Peyer's patch (tissue), 4 donors: ENCODE measurements around the gene TINAGL1. TPM values are rescaled to one million over a fixed set of nuclear protein-coding genes. Genes with fewer than 3 reads are reported as not detected.

ENCODE experiments used
- DNase-seq, 3 donors: peaks; one replicate each; pipeline ENCODE4 v3.0.0-alpha.2; 2017 to 2019
- H3K27ac ChIP-seq, 4 donors: fragments of 200-600 bp; sonication (generic); one replicate each; pipeline ENCODE4 v1.5.1; 2016 to 2019
- H3K27me3 ChIP-seq, 2 donors: fragments of 200-600 bp; sonication (generic); one replicate each; pipeline ENCODE4 v1.5.1; 2019
- H3K36me3 ChIP-seq, 3 donors: fragments of 200-600 bp; sonication (generic); one replicate each; pipeline ENCODE4 v1.5.1; 2016 to 2019
- H3K4me1 ChIP-seq, 4 donors: fragments of 200-600 bp; sonication (generic); one replicate each; pipeline ENCODE4 v1.5.1; 2016 to 2019
- H3K4me3 ChIP-seq, 4 donors: fragments of 200-600 bp; sonication (generic); 1 replicate in 3 of 4; 2 replicates in 1 of 4; pipeline ENCODE4 v1.5.1; 2016 to 2019; ENCODE audit warnings: mild to moderate bottlenecking in 1 of 4
- H3K9me3 ChIP-seq, 4 donors: fragments of 200-600 bp; sonication (generic); one replicate each; pipeline ENCODE4 v1.5.1; 2016 to 2019; ENCODE audit warnings: mild to moderate bottlenecking in 1 of 4
- POLR2A ChIP-seq, 2 donors: fragments of 450-650 bp; IDR thresholded peaks; one replicate each; pipeline ENCODE4 v1.5.1; 2017; ENCODE audit warnings: antibody characterized with exemption in 2 of 2, mild to moderate bottlenecking in 2 of 2, moderate library complexity in 2 of 2
- total RNA-seq, 4 donors: library from RNA; depleted of rRNA; stranded (reverse); fragments of >200 nt; gene quantifications; one replicate each; pipeline ENCODE4 v1.1.0, GENCODE V29; 2016
- TF ChIP-seq, protein P1 (sequence below), 6 experiments: fragments of 450-650 bp in 4 of 6; fragments of 200-600 bp in 2 of 6; sonication (generic) in 1 of 6; IDR thresholded peaks; one replicate each; pipeline ENCODE4 v1.5.1; 2017 to 2019; ENCODE audit warnings: antibody characterized with exemption in 6 of 6, mild to moderate bottlenecking in 3 of 6, moderate library complexity in 1 of 6

The TINAGL1 gene
- total RNA-seq, 4 donors from 2014 or later = 112 to 215 (median 192) TPM

DNA sequence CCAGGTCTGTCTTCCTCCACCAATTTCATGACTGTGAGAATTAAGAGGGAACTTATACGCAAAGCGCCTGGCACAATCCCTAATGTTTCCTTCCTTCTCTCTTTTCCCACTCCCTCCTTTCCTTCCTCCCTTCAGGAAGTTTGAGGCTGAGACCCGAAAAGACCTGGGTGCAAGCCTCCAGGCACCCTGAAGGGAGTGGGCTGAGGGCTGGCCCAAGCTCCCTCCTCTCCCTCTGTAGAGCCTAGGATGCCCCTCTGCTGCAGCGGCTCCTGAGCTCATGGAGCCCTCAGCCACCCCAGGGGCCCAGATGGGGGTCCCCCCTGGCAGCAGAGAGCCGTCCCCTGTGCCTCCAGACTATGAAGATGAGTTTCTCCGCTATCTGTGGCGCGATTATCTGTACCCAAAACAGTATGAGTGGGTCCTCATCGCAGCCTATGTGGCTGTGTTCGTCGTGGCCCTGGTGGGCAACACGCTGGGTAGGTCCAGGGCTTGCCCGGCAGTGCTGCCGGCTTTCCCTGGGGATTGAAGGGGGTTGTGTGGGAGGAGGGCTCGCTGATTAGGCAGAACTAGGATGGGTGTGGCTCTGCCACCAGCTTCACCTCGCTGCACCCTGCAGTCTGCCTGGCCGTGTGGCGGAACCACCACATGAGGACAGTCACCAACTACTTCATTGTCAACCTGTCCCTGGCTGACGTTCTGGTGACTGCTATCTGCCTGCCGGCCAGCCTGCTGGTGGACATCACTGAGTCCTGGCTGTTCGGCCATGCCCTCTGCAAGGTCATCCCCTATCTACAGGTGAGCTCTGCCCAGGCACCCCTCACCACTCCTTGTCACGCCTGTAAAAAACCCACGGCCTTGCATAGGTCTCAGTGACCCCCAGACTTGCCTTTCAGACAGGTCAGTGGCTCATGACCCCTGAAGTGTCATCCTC lies 42.9 kb downstream of the TINAGL1 start:
- Histone ChIP-seq H3K4me1 (peaks cover 0 to 11% (median 9%) of the 10 kb centered on the region in 4 donors), H3K4me3 (no peak overlapping the region), H3K27me3 (no peaks in the 10 kb centered on the region), H3K27ac (no peak overlapping the region), H3K9me3 (no peaks in the 10 kb centered on the region), H3K36me3 (no peaks in the 10 kb centered on the region)
- peak in 1 of 3 donors; percentile 40 for DNase-seq
- TF ChIP-seq POLR2A (IDR thresholded peaks at IDR 0.05) = no peak
- TF ChIP-seq, protein P1, sequence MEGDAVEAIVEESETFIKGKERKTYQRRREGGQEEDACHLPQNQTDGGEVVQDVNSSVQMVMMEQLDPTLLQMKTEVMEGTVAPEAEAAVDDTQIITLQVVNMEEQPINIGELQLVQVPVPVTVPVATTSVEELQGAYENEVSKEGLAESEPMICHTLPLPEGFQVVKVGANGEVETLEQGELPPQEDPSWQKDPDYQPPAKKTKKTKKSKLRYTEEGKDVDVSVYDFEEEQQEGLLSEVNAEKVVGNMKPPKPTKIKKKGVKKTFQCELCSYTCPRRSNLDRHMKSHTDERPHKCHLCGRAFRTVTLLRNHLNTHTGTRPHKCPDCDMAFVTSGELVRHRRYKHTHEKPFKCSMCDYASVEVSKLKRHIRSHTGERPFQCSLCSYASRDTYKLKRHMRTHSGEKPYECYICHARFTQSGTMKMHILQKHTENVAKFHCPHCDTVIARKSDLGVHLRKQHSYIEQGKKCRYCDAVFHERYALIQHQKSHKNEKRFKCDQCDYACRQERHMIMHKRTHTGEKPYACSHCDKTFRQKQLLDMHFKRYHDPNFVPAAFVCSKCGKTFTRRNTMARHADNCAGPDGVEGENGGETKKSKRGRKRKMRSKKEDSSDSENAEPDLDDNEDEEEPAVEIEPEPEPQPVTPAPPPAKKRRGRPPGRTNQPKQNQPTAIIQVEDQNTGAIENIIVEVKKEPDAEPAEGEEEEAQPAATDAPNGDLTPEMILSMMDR (IDR thresholded peaks at IDR 0.05) = no peak

DNA sequence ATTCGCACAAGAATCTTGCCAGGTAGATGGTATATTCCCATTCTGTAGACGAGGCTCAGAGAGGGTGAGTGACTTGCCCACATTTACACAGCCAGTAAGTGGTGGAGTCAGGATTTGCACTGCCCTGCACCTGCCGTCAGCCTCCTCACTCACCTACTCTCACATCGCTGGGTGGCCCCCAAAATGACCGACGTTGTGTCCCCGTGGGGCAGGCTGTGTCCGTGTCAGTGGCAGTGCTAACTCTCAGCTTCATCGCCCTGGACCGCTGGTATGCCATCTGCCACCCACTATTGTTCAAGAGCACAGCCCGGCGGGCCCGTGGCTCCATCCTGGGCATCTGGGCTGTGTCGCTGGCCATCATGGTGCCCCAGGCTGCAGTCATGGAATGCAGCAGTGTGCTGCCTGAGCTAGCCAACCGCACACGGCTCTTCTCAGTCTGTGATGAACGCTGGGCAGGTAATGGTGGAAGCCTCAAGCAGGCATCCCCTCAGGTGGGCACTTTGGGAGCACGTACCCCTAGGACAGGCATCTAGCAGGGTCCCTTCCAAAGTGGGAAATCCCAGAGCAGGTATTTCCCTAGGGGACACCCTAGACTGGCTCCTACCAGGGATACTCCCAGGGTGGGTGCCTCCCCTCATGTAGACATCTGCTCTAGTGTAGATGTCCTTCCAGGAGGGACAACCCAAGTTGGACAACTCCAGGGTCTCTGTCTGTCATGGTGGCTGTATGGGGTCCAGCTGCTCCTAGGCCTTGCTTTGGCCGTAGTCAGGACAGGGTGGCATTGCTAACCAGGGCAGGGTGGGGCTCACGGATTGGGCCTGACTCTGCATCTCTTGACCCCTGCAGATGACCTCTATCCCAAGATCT lies 44.5 kb downstream of the TINAGL1 start:
- no peak overlapping the region for H3K27ac ChIP-seq
- peak in 1 of 3 donors; percentile 39 for DNase-seq
- H3K36me3 ChIP-seq = no peaks in the 10 kb centered on the region
- no peaks in the 10 kb centered on the region for H3K27me3 ChIP-seq
- H3K9me3 ChIP-seq = no peaks in the 10 kb centered on the region
- peaks cover 0 to 11% (median 9%) of the 10 kb centered on the region in 4 donors for H3K4me1 ChIP-seq
- TF ChIP-seq, protein P1 (IDR thresholded peaks at IDR 0.05) = no peak
- no peak for TF ChIP-seq POLR2A (IDR thresholded peaks at IDR 0.05)
- H3K4me3 ChIP-seq = no peak overlapping the region

- no peak for DNase-seq
- H3K4me3 ChIP-seq = no peak overlapping the region
- TF ChIP-seq, protein P1 (IDR thresholded peaks at IDR 0.05) = no peak
- TF ChIP-seq POLR2A (IDR thresholded peaks at IDR 0.05) = no peak
- no peak overlapping the region for H3K27ac ChIP-seq
- no peaks in the 10 kb centered on the region for H3K9me3 ChIP-seq
- H3K36me3 ChIP-seq = no peaks in the 10 kb centered on the region
- no peaks in the 10 kb centered on the region for H3K27me3 ChIP-seq
- H3K4me1 ChIP-seq = peaks cover 0 to 11% (median 9%) of the 10 kb centered on the region in 4 donors
Measured at GRCh38 chr1:31621498-31621820, 45.1 kb downstream of the TINAGL1 start.

- no peaks in the 10 kb centered on the region for H3K27me3 ChIP-seq
- no peaks in the 10 kb centered on the region for H3K9me3 ChIP-seq
- peak in 1 of 3 donors; percentile 40 for DNase-seq
- no peak overlapping the region for H3K27ac ChIP-seq
- no peaks in the 10 kb centered on the region for H3K36me3 ChIP-seq
- no peak overlapping the region for H3K4me3 ChIP-seq
- H3K4me1 ChIP-seq = peaks cover 0 to 11% (median 9%) of the 10 kb centered on the region in 4 donors
- TF ChIP-seq, protein P1 (IDR thresholded peaks at IDR 0.05) = no peak
- TF ChIP-seq POLR2A (IDR thresholded peaks at IDR 0.05) = no peak
Measured at GRCh38 chr1:31621847-31622730, 45.8 kb downstream of the TINAGL1 start.

DNA sequence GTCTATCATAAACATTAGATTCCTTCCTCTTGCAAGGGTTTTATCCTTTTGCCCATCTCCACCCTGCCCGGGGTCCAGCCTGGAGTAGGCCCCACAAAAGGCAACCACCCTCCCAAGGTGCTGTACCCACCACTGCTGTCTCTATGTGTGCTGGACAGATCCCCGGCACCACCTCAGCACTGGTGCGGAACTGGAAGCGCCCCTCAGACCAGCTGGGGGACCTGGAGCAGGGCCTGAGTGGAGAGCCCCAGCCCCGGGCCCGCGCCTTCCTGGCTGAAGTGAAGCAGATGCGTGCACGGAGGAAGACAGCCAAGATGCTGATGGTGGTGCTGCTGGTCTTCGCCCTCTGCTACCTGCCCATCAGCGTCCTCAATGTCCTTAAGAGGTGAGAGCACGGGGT lies 47.0 kb downstream of the TINAGL1 start:
- Histone ChIP-seq H3K36me3 (peaks cover 0 to 9% (median 0%) of the 10 kb centered on the region in 3 donors), H3K4me3 (no peak overlapping the region), H3K27me3 (no peaks in the 10 kb centered on the region), H3K4me1 (peaks cover 0 to 13% (median 0%) of the 10 kb centered on the region in 4 donors), H3K9me3 (no peaks in the 10 kb centered on the region), H3K27ac (no peak overlapping the region)
- peak in 1 of 3 donors; percentile 32 for DNase-seq
- TF ChIP-seq, protein P1 (IDR thresholded peaks at IDR 0.05) = no peak
- TF ChIP-seq POLR2A (IDR thresholded peaks at IDR 0.05) = no peak
